ENCODE data around the gene STEAP3. TPM values are rescaled to one million over a fixed set of nuclear protein-coding genes. Genes with fewer than 3 reads are reported as not detected.

Gene STEAP3
- total RNA-seq, 1 experiment from 2014 or later = 24.0 TPM

DNA sequence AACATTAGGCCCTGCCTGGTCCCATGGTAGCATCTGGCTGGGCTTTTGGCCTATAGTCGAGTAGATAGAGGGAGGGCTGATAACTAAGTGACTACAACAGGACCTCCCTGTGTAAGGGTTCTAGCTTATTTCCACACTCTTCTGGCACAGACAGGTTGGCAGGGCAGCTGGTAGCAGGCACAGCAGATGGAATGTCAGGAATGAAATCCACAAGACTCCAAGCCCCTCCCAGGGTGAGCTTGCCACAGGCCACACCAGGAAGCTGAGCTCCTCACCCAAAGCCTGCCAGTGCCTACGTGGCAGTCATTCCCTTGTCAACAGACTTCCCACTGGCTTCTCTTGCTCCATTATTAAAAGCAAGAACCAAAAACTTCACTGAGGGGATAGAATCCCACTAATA is 44.4 kb upstream of the STEAP3 start (continued):
- TF ChIP-seq GTF2I (CRISPR knock-in tag; conservative IDR thresholded peaks at IDR 0.05) = no peak

DNA sequence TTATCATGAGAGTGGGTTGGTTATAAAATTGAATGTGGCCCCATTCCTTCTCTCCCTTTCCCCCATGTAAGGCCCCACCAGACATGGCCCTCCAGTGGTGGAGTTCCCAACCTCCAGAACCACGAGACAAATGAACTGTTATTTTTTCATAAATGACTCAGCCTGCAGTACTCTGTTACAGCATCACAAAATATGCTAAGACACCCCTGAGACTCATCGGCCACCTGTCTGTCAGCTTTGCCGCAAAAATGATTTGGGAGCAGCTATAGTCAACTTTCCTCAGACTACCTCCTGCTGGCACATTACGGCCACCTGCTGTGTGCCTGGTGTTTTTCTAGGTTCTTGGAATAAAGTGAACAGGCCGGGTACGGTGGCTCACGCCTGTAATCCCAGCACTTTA is 43.6 kb upstream of the STEAP3 start:
- TF ChIP-seq NR1H2 (CRISPR knock-in tag; IDR thresholded peaks at IDR 0.05) (no peak), CREB1 (CRISPR knock-in tag; IDR thresholded peaks at IDR 0.05) (no peak), ZNF232 (CRISPR knock-in tag; IDR thresholded peaks at IDR 0.05) (no peak), HMGA2 (CRISPR knock-in tag; IDR thresholded peaks at IDR 0.05) (no peak), EMX1 (CRISPR knock-in tag; IDR thresholded peaks at IDR 0.05) (no peak)
- Mint-ChIP-seq H3K36me3 (peaks cover 2% of the 10 kb centered on the region; the same call in 1 of the 2 replicates), H3K27me3 (ENCODE audit: low read depth) (no peaks in the 10 kb centered on the region), H3K4me3 (no peak overlapping the region), H3K27ac (no peak overlapping the region), H3K9me3 (peaks cover 6% of the 10 kb centered on the region), H3K4me1 (peaks cover 9% of the 10 kb centered on the region)
- ATAC-seq (no peak), DNase-seq (ENCODE audit: low spot score) (no peak)
- ChIA-PET POLR2A (no interaction called here), CTCF (interaction anchor here (0.9 kb wide), 1 partner anchor 53 kb away, joined by 3 read pairs; no protein-coding TSS in a partner anchor)

DNA sequence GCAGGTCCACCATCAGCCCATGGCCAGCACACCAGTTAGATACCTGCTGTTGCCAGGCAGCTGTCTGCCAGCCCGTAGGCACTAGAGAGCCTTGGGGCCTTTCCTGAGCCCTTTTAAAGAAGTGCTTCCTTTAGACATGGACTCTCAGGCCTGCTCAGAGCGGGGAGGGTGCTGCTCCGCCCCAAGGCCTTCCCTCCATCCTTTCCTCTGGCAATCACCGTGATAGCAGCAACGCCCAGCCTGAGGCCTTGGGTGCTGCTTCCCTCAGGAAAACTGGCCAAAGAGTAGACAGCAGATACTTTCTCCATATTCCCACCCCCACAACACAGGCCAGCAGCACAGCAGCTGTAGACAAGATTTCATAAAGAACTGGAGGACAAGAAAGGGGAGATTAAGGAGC is 42.7 kb upstream of the STEAP3 start:
- Mint-ChIP-seq H3K27ac (no peak overlapping the region), H3K4me3 (no peak overlapping the region), H3K27me3 (ENCODE audit: low read depth) (no peaks in the 10 kb centered on the region), H3K9me3 (no peaks in the 10 kb centered on the region), H3K36me3 (no peaks in the 10 kb centered on the region), H3K4me1 (peaks cover 9% of the 10 kb centered on the region)
- TF ChIP-seq JAZF1 (CRISPR knock-in tag; IDR thresholded peaks at IDR 0.05) (no peak), OVOL2 (CRISPR knock-in tag; IDR thresholded peaks at IDR 0.05; ENCODE audit: borderline replicate concordance) (no peak), NR2C2 (CRISPR knock-in tag; IDR thresholded peaks at IDR 0.05) (no peak), MYBL2 (CRISPR knock-in tag; IDR thresholded peaks at IDR 0.05) (no peak), KAT7 (CRISPR knock-in tag; IDR thresholded peaks at IDR 0.05; ENCODE audit: borderline replicate concordance) (no peak), GTF2I (CRISPR knock-in tag; conservative IDR thresholded peaks at IDR 0.05) (no peak), MXD4 (CRISPR knock-in tag; IDR thresholded peaks at IDR 0.05; ENCODE audit: borderline replicate concordance) (no peak), ZBTB21 (CRISPR knock-in tag; IDR thresholded peaks at IDR 0.05; ENCODE audit: borderline replicate concordance) (no peak), PRRX2 (CRISPR knock-in tag; IDR thresholded peaks at IDR 0.05) (no peak), ZNF671 (CRISPR knock-in tag; IDR thresholded peaks at IDR 0.05) (no peak), ZNF219 (CRISPR knock-in tag; IDR thresholded peaks at IDR 0.05; ENCODE audit: borderline replicate concordance) (no peak), CBFB (CRISPR knock-in tag; IDR thresholded peaks at IDR 0.05; ENCODE audit: low read depth) (no peak), ZNF416 (CRISPR knock-in tag; IDR thresholded peaks at IDR 0.05) (no peak), ATF1 (CRISPR knock-in tag; IDR thresholded peaks at IDR 0.05) (no peak)
- TF ChIP-seq, protein P1, sequence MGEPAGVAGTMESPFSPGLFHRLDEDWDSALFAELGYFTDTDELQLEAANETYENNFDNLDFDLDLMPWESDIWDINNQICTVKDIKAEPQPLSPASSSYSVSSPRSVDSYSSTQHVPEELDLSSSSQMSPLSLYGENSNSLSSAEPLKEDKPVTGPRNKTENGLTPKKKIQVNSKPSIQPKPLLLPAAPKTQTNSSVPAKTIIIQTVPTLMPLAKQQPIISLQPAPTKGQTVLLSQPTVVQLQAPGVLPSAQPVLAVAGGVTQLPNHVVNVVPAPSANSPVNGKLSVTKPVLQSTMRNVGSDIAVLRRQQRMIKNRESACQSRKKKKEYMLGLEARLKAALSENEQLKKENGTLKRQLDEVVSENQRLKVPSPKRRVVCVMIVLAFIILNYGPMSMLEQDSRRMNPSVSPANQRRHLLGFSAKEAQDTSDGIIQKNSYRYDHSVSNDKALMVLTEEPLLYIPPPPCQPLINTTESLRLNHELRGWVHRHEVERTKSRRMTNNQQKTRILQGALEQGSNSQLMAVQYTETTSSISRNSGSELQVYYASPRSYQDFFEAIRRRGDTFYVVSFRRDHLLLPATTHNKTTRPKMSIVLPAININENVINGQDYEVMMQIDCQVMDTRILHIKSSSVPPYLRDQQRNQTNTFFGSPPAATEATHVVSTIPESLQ (CRISPR knock-in tag; IDR thresholded peaks at IDR 0.05) = no peak
- TF ChIP-seq, protein P2, sequence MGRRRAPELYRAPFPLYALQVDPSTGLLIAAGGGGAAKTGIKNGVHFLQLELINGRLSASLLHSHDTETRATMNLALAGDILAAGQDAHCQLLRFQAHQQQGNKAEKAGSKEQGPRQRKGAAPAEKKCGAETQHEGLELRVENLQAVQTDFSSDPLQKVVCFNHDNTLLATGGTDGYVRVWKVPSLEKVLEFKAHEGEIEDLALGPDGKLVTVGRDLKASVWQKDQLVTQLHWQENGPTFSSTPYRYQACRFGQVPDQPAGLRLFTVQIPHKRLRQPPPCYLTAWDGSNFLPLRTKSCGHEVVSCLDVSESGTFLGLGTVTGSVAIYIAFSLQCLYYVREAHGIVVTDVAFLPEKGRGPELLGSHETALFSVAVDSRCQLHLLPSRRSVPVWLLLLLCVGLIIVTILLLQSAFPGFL (CRISPR knock-in tag; IDR thresholded peaks at IDR 0.05; ENCODE audit: borderline replicate concordance) = no peak
- TF ChIP-seq, protein P3, sequence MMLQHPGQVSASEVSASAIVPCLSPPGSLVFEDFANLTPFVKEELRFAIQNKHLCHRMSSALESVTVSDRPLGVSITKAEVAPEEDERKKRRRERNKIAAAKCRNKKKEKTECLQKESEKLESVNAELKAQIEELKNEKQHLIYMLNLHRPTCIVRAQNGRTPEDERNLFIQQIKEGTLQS (CRISPR knock-in tag; conservative IDR thresholded peaks at IDR 0.05) = no peak
- TF ChIP-seq, protein P4, sequence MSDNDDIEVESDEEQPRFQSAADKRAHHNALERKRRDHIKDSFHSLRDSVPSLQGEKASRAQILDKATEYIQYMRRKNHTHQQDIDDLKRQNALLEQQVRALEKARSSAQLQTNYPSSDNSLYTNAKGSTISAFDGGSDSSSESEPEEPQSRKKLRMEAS (CRISPR knock-in tag; IDR thresholded peaks at IDR 0.05) = no peak
- TF ChIP-seq, protein P5, sequence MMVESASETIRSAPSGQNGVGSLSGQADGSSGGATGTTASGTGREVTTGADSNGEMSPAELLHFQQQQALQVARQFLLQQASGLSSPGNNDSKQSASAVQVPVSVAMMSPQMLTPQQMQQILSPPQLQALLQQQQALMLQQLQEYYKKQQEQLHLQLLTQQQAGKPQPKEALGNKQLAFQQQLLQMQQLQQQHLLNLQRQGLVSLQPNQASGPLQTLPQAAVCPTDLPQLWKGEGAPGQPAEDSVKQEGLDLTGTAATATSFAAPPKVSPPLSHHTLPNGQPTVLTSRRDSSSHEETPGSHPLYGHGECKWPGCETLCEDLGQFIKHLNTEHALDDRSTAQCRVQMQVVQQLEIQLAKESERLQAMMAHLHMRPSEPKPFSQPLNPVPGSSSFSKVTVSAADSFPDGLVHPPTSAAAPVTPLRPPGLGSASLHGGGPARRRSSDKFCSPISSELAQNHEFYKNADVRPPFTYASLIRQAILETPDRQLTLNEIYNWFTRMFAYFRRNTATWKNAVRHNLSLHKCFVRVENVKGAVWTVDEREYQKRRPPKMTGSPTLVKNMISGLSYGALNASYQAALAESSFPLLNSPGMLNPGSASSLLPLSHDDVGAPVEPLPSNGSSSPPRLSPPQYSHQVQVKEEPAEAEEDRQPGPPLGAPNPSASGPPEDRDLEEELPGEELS (CRISPR knock-in tag; IDR thresholded peaks at IDR 0.05) = no peak
- no peak for ATAC-seq
- CTCF ChIA-PET = interaction anchor here (1.4 kb wide), 1 partner anchor 10 kb away, joined by 4 read pairs; no protein-coding TSS in a partner anchor
- POLR2A ChIA-PET = no interaction called here
- DNase-seq (ENCODE audit: low spot score) = no peak
